Measurements from ENCODE around the gene SOX5.
"Not testable (repeated sequence)": the region's sequence is repeated elsewhere in the genome, so short reads cannot be mapped to it uniquely, and the experiment has no call there.

The SOX5 gene

GRCh38 chr12:23843958-23844357 is 105.5 kb downstream of the SOX5 start:
- no peak for DNase-seq (ENCODE audit: low read depth)
- H3K4me3 ChIP-seq (ENCODE audit: control insufficient read depth, low read depth, low read length): no peak overlapping the region
- no peak for TF ChIP-seq CTCF (conservative IDR thresholded peaks at IDR 0.05; ENCODE audit: control insufficient read depth, insufficient read depth, low read depth, low read length)

- no peak overlapping the region for H3K4me3 ChIP-seq (ENCODE audit: control insufficient read depth, low read depth, low read length)
- TF ChIP-seq CTCF (conservative IDR thresholded peaks at IDR 0.05; ENCODE audit: control insufficient read depth, insufficient read depth, low read depth, low read length): no peak
- DNase-seq (ENCODE audit: low read depth): no peak
Observed at GRCh38 chr12:23834076-23834475, 115.4 kb downstream of the SOX5 start.

- TF ChIP-seq CTCF (conservative IDR thresholded peaks at IDR 0.05; ENCODE audit: control insufficient read depth, insufficient read depth, low read depth, low read length): no peak
- no peak for DNase-seq (ENCODE audit: low read depth)
- no peak overlapping the region for H3K4me3 ChIP-seq (ENCODE audit: control insufficient read depth, low read depth, low read length)
Observed at GRCh38 chr12:23831739-23832138, 117.7 kb downstream of the SOX5 start.

- TF ChIP-seq CTCF (conservative IDR thresholded peaks at IDR 0.05; ENCODE audit: control insufficient read depth, insufficient read depth, low read depth, low read length): no peak
- no peak for DNase-seq (ENCODE audit: low read depth)
- H3K4me3 ChIP-seq (ENCODE audit: control insufficient read depth, low read depth, low read length): no peak overlapping the region
Observed at GRCh38 chr12:23830210-23830609, 119.3 kb downstream of the SOX5 start.

GRCh38 chr12:23827353-23827752 is 122.1 kb downstream of the SOX5 start:
- DNase-seq (ENCODE audit: low read depth): no peak
- TF ChIP-seq CTCF (conservative IDR thresholded peaks at IDR 0.05; ENCODE audit: control insufficient read depth, insufficient read depth, low read depth, low read length): no peak

DNA sequence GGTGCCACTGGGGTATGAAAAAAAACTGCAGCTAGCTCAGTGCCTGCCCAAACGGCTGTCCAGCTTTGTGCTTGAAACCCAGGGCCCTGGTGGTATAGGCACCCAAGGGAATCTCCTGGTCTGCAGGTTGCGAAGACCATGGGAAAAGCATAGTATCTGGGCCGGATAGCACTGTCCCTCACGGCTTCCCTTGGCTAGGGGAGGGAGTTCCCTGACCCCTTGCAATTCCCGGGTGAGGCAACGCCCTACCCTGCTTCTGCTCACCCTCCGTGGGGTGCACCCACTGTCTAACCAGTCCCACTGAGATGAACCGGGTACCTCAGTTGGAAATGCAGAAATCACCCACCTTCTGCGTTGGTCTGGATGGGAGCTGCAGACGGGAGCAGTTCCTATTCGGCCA is 124.3 kb downstream of the SOX5 start:
- DNase-seq (ENCODE audit: low read depth): not testable (repeated sequence)

More at GRCh38 chr12:23827353-23827752, 122.1 kb downstream of the SOX5 start:
- no peak overlapping the region for H3K4me3 ChIP-seq (ENCODE audit: control insufficient read depth, low read depth, low read length)

GRCh38 chr12:23824358-23824757 is 125.1 kb downstream of the SOX5 start:
- no peak for TF ChIP-seq CTCF (conservative IDR thresholded peaks at IDR 0.05; ENCODE audit: control insufficient read depth, insufficient read depth, low read depth, low read length)
- no peak overlapping the region for H3K4me3 ChIP-seq (ENCODE audit: control insufficient read depth, low read depth, low read length)
- no peak for DNase-seq (ENCODE audit: low read depth)

More for the DNA sequence above, 124.3 kb downstream of the SOX5 start:
- not testable (repeated sequence) for H3K4me3 ChIP-seq (ENCODE audit: control insufficient read depth, low read depth, low read length)

DNA sequence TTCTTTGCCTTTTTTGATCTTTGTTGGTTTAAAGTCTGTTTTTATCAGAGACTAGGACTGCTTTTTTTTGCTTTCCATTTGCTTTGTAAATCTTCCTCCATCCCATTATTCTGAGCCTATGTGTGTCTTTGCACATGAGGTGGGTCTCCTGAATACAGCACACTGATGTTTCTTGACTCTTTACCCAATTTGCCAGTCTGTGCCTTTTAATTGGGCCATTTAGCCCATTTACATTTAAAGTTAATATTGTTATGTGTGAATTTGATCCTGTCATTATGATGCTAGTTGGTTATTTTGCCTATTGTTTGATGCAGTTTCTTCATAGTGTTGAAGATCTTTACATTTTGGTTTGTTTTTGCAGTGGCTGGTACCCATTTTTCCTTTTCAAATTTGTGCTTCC is 126.6 kb downstream of the SOX5 start:
- H3K4me3 ChIP-seq (ENCODE audit: control insufficient read depth, low read depth, low read length); DNase-seq (ENCODE audit: low read depth): not testable (repeated sequence)

Measured in fibroblast of mammary gland (primary cell).